ENCODE results near the gene KLK7.

The KLK7 gene

DNA sequence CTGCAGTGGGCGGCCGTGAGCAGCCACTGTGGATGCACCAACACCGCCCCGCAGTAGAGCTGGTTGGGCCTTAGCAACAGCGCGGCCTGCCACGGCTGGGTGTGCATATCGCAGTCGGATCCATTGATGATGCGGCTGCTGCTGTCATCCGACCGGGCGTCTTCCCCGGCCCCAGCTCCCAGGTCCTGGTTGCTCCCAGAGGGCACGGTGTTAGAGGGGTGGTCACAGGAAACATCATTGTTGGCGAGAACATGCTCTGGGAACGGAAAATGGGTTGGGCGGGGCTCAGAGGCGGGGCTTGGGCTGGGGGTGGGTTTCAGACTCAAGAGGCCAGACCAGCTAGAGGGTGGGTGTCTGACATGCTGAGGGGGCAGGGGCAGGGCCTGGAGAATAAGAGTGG is 33.9 kb downstream of the KLK7 start:
- TF ChIP-seq POLR2A (IDR thresholded peaks at IDR 0.05; ENCODE audit: low read depth, low read length), result no peak
- FAIRE-seq, result no peak
- DNase-seq (ENCODE audit: insufficient read length), result no peak

DNA sequence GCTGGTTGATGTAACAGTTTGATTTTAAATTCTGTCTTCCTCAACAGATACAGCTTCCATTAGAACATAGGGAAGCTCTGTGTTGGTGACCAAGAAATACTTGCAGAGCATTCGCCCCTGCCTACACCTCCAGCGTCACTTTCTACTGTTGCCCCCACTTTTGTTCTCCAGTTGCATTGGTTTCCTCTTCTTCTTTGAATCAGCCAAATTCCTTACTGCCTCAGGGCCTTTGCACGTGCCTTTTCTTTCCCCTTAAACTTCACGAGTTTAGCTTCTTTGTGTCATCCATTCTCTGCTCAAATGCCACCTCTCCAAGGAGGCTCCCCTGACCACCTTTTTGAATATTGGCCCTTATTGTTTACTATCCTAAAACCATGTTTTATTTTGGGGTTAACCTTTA is 36.6 kb downstream of the KLK7 start:
- DNase-seq (ENCODE audit: insufficient read length), result no peak
- no peak for FAIRE-seq
- TF ChIP-seq TAF1 (IDR thresholded peaks at IDR 0.05; ENCODE audit: borderline replicate concordance, low read depth, low read length) (no peak), POLR2A (IDR thresholded peaks at IDR 0.05; ENCODE audit: low read depth, low read length) (no peak), POLR2AphosphoS5 (IDR thresholded peaks at IDR 0.05; ENCODE audit: low read depth, low read length) (no peak)

DNA sequence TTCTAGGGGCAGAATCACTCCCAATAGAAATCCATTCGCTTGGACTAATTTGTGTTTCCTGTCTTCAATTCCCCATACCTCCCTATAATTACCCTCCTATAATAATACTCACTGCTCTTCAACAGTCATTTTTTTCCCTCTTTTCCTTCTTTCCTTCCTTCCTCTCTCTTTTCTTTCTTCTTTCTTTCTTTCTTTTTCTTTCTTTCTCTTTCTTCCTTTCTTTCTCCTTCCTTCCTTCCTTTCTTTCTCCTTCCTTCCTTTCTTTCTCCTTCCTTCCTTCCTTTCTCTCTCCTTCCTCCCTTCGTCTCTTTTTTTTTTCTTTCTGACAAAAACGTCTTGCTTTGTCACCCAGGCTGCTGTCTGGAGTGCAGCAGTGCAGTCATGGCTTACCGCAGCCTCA is 38.9 kb downstream of the KLK7 start:
- DNase-seq (ENCODE audit: insufficient read length), result no peak
- TF ChIP-seq POLR2AphosphoS5 (IDR thresholded peaks at IDR 0.05; ENCODE audit: low read depth, low read length) (no peak), TAF1 (IDR thresholded peaks at IDR 0.05; ENCODE audit: borderline replicate concordance, low read depth, low read length) (no peak), POLR2A (IDR thresholded peaks at IDR 0.05; ENCODE audit: low read depth, low read length) (no peak)
- no peak for FAIRE-seq

DNA sequence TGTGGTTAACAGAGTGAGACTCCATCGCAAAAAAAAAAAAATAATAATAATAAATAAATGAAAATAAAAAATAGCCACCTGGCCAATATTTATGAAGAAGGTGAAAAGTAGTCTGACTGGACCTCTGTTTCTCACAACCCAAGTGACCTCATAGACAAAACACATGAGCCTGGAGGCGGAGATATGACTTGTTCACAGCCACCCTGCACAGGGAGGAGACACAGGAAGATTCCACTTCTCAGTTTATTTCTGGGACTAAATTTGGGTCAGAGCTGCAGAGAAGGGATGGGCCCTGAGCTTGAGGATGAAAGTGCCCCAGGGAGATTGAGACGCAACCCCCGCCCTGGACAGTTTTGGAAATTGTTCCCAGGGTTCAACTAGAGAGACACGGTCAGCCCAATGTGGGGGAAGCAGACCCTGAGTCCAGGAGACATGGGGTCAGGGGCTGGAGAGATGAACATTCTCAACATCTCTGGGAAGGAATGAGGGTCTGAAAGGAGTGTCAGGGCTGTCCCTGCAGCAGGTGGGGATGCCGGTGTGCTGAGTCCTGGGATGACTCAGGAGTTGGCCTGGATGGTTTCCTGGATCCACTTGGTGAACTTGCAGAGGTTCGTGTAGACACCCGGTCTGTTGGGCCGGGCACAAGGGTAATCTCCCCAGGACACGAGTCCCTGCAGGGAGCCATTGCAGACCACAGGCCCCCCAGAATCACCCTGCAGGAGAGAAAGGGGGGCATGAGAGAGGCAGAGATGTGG is 40.5 kb downstream of the KLK7 start:
- no peak for DNase-seq (ENCODE audit: insufficient read length)
- TF ChIP-seq POLR2AphosphoS5 (IDR thresholded peaks at IDR 0.05; ENCODE audit: low read depth, low read length) (no peak), TAF1 (IDR thresholded peaks at IDR 0.05; ENCODE audit: borderline replicate concordance, low read depth, low read length) (no peak), POLR2A (IDR thresholded peaks at IDR 0.05; ENCODE audit: low read depth, low read length) (no peak)
- FAIRE-seq, result no peak

DNA sequence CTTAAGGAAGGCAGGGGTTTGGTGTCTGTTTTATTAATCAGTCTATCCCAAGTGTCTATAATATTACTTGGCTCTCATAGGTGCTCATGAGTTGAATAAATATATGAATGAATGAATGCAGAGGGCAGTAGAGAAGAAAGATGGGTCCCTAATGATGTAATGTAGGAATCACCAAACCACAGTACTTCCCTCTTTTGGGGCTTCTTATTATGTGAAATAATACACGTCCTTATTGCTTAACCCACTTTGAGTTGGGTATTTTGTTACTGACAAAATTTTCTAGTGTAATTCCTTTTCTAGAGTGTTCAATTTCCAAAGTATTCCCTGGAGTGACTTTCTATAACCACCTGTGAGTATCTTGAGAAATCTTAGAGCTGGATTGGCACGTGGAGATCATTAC is 44.1 kb downstream of the KLK7 start:
- no peak for DNase-seq (ENCODE audit: insufficient read length)
- FAIRE-seq, result no peak
- TF ChIP-seq POLR2AphosphoS5 (IDR thresholded peaks at IDR 0.05; ENCODE audit: low read depth, low read length), result no peak
- TF ChIP-seq POLR2A (IDR thresholded peaks at IDR 0.05; ENCODE audit: low read depth, low read length), result no peak
- no peak for TF ChIP-seq TAF1 (IDR thresholded peaks at IDR 0.05; ENCODE audit: borderline replicate concordance, low read depth, low read length)

DNA sequence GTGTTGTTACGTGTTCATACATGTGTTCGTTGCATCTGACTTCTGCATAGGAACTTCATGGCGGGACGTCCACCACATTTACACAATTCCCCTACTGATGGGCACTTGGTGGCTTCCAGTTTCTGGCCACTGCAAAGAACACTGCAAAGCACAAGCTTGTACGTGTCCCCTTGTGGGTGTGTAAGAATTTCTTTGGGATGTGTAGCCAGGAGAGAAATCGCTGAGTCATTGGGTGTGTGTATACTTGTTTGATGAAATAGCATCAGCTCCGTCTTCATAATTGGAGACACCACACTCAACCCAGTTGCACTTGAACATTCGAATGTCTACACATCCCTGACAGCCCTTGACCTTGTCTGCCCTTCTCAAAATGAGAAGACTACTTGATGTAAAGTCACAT is 50.1 kb downstream of the KLK7 start:
- FAIRE-seq, result no peak
- DNase-seq (ENCODE audit: insufficient read length), result no peak
- TF ChIP-seq TAF1 (IDR thresholded peaks at IDR 0.05; ENCODE audit: borderline replicate concordance, low read depth, low read length) (no peak), POLR2A (IDR thresholded peaks at IDR 0.05; ENCODE audit: low read depth, low read length) (no peak), POLR2AphosphoS5 (IDR thresholded peaks at IDR 0.05; ENCODE audit: low read depth, low read length) (no peak)

DNA sequence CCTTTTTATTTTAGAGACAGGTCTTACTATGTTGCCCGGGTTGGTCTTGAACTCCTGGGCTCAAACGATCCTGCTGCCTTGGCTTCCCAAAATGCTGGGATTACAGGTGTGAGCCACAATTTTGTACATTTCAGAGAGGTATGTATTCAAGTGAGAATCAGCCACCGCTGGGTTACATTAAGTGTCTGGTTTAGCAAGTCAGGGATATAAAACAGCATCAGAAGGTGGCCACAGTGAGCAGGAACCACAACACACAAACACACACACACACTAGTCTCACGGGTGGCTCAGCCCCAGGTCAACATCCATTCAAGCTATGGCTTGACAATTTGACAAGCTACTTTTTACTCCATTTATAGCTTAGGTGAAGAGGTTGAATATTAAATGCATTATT is 51.0 kb downstream of the KLK7 start:
- DNase-seq (ENCODE audit: insufficient read length), result no peak
- no peak for FAIRE-seq

DNA sequence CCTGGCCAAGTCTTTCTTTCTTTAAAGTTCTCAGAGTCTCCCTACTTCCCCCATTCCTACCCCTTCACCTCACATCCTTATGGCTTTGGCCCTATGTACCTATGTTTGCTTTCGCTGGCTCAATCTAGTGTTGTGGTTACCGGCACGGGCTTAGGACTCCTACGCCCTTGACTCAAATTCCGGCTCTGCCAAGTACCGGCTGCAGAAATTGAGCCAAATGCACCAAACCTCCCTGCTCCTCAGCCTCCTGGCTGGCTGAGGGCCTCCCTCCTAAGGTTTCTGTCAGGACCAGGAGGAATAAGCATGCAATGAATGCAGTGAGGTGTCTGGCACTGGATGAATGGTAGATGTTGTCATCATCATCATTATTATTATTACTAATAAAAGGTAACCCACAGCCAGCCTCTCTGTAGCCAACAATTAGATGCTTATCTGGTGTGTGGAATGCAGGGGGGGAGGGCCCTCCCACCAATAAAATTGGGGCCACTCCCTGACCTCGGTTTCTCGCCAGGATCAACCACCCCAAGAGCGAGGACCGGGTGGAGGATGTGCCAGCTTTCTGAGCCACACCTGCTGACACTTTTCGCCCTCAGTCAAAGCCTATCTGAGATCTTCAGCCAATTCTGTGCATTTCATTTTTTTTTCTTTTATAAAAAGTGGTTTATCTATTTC is 51.6 kb downstream of the KLK7 start:
- FAIRE-seq (no peak), DNase-seq (ENCODE audit: insufficient read length) (no peak)
- no peak for TF ChIP-seq TAF1 (IDR thresholded peaks at IDR 0.05; ENCODE audit: borderline replicate concordance, low read depth, low read length)
- no peak for TF ChIP-seq POLR2A (IDR thresholded peaks at IDR 0.05; ENCODE audit: low read depth, low read length)
- no peak for TF ChIP-seq POLR2AphosphoS5 (IDR thresholded peaks at IDR 0.05; ENCODE audit: low read depth, low read length)

More for the DNA sequence above, 51.0 kb downstream of the KLK7 start:
- TF ChIP-seq TAF1 (IDR thresholded peaks at IDR 0.05; ENCODE audit: borderline replicate concordance, low read depth, low read length), result no peak
- TF ChIP-seq POLR2A (IDR thresholded peaks at IDR 0.05; ENCODE audit: low read depth, low read length), result no peak
- no peak for TF ChIP-seq POLR2AphosphoS5 (IDR thresholded peaks at IDR 0.05; ENCODE audit: low read depth, low read length)

DNA sequence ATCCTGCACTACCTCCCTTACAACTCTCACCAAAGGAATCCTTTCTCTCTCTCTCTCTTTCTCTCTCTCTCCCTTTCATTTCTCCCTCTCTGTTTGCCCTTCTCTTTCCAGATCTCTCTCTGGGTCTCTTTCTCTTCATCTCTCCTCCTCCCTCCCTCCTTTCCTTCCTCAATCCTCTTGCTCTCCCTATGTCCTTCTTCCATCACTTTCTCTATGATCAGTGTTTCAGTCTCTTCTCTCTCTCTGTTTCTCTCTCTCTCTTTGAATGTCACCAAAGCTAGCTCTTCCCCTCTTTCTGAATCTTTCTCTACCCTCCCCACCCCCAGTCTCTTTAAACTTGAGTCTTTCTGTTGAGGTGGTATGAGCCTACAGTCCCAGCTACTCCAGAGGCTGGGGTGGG is 52.7 kb downstream of the KLK7 start:
- DNase-seq (ENCODE audit: insufficient read length) (no peak), FAIRE-seq (no peak)
- no peak for TF ChIP-seq POLR2A (IDR thresholded peaks at IDR 0.05; ENCODE audit: low read depth, low read length)
- no peak for TF ChIP-seq TAF1 (IDR thresholded peaks at IDR 0.05; ENCODE audit: borderline replicate concordance, low read depth, low read length)
- no peak for TF ChIP-seq POLR2AphosphoS5 (IDR thresholded peaks at IDR 0.05; ENCODE audit: low read depth, low read length)

DNA sequence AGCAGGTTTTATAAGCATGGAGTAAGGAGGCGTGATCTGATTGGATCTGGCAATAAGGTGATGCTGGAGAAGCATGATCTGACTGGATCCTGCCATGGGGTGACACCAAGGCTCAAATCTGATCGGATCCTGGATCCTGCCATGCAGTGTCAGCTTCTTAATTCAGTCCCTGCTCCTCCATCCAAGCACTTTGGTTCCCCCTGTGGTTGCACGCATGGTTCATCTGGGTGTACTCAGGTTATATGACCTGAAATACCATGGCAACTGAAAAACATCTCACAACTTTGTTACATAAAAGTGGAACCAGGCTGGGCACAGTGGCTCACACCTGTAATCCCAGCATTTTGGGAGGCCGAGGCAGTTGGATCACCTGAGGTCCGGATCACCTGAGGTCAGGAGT is 54.9 kb downstream of the KLK7 start:
- DNase-seq (ENCODE audit: insufficient read length) (no peak), FAIRE-seq (no peak)
- no peak for TF ChIP-seq POLR2AphosphoS5 (IDR thresholded peaks at IDR 0.05; ENCODE audit: low read depth, low read length)
- no peak for TF ChIP-seq POLR2A (IDR thresholded peaks at IDR 0.05; ENCODE audit: low read depth, low read length)
- TF ChIP-seq TAF1 (IDR thresholded peaks at IDR 0.05; ENCODE audit: borderline replicate concordance, low read depth, low read length), result no peak

Measured in GM12892 (cell line).